OCI-LY1 (cell line): ENCODE results near the gene CCR2.

ENCODE experiments used
- CTCF ChIP-seq: fragments of 200-600 bp; sonication (generic), shearing (Covaris generic); IDR thresholded peaks from 2 replicates; pipeline ENCODE4 v1.5.1; 2017; ENCODE audit warnings: mild to moderate bottlenecking, antibody characterized with exemption, low read length, moderate library complexity, mixed read lengths
- EZH2 ChIP-seq: fragments of 200-600 bp; sonication (generic), shearing (Covaris generic); IDR thresholded peaks from 2 replicates; pipeline ENCODE4 v1.8.0; 2017; ENCODE audit warnings: borderline replicate concordance, mixed run types, mild to moderate bottlenecking, antibody characterized with exemption, low read length, moderate library complexity, mixed read lengths

- TF ChIP-seq CTCF (no peak), EZH2 (no peak)
Observed at GRCh38 chr3:46356276-46356675, 2.4 kb downstream of the CCR2 start.
